ENCODE data around the gene ST3GAL3. TPM values are rescaled to one million over a fixed set of nuclear protein-coding genes. Genes with fewer than 3 reads are reported as not detected.
A peak's percentile ranks its signal among the peaks of the same experiment; 100 is the strongest.

The ST3GAL3 gene
- total RNA-seq, 1 experiment from 2014 or later, result 8.3 TPM

GRCh38 chr1:43947874-43948437 is 240.6 kb downstream of the ST3GAL3 start:
- Histone ChIP-seq H4K8ac (replicated peaks; ENCODE audit: insufficient read length, low read depth, low read length) (no peak overlapping the region), H3T11ph (ENCODE audit: low read length) (no peak overlapping the region), H2AK5ac (ENCODE audit: insufficient read length, low read length) (no peak overlapping the region), H3K23me2 (ENCODE audit: insufficient read length, low read depth, low read length, poor library complexity, severe bottlenecking) (peaks cover 10% of the 10 kb centered on the region), H3K4me1 (ENCODE audit: insufficient read depth, low read length) (no peaks in the 10 kb centered on the region), H2BK20ac (ENCODE audit: low read depth, low read length, poor library complexity, severe bottlenecking) (no peak overlapping the region), H3K79me2 (ENCODE audit: insufficient read depth, low read length) (no peaks in the 10 kb centered on the region), H3K18ac (ENCODE audit: insufficient read length, low read depth, low read length) (no peak overlapping the region), H2BK12ac (ENCODE audit: insufficient read length, low read depth, low read length) (no peak overlapping the region), H2BK5ac (ENCODE audit: insufficient read length, low read length) (no peak overlapping the region), H3K14ac (ENCODE audit: insufficient read depth, low read length) (no peak overlapping the region), H3K27ac (ENCODE audit: insufficient read length, low read depth, low read length) (no peak overlapping the region), H3K9ac (ENCODE audit: extremely low read depth, insufficient read length, low read length) (no peak overlapping the region), H3K79me1 (ENCODE audit: insufficient read depth, low read depth, low read length, poor library complexity, severe bottlenecking) (no peaks in the 10 kb centered on the region), H4K20me1 (ENCODE audit: control insufficient read depth, insufficient read depth, insufficient read length) (no peaks in the 10 kb centered on the region), H3K4me2 (ENCODE audit: insufficient read depth, insufficient read length, low read length) (peak overlapping the region; percentile 63), H4K5ac (ENCODE audit: insufficient read length, low read depth, low read length) (no peak overlapping the region), H2AFZ (ENCODE audit: low read length) (no peak overlapping the region), H3K9me3 (ENCODE audit: control insufficient read depth, low read depth, low read length) (no peaks in the 10 kb centered on the region), H4K91ac (ENCODE audit: insufficient read length, low read depth, low read length) (no peak overlapping the region), H2BK120ac (ENCODE audit: low read depth, low read length, poor library complexity, severe bottlenecking) (no peak overlapping the region), H3K4ac (ENCODE audit: low read depth, low read length) (no peak overlapping the region), H3K23ac (ENCODE audit: insufficient read length, low read depth, low read length) (no peak overlapping the region), H3K56ac (ENCODE audit: insufficient read length, low read depth, low read length) (no peak overlapping the region), H3K27me3 (ENCODE audit: insufficient read depth, low read length) (no peaks in the 10 kb centered on the region), H2BK15ac (ENCODE audit: low read depth, low read length) (no peak overlapping the region)
- H3K9me3 Mint-ChIP-seq, result no peaks in the 10 kb centered on the region
- H3K27ac Mint-ChIP-seq, result no peak overlapping the region; a peak in 1 of 7 replicates
- no CpG with 5 or more reads among the region's 3 CpGs for WGBS (ENCODE audit: extremely low coverage, insufficient read length, low lambda C conversion rate)
- H3K4me1 Mint-ChIP-seq, result peaks cover 23 to 31% of the 10 kb centered on the region in 2 experiments
- no peak for DNase-seq
- no peaks in the 10 kb centered on the region; the same call in 1 of the 2 replicates for H3K27me3 Mint-ChIP-seq (ENCODE audit: low read depth)
- TF ChIP-seq CTCF (conservative IDR thresholded peaks at IDR 0.05), result no peak
- H3K36me3 Mint-ChIP-seq (ENCODE audit: insufficient read depth in 1 of 3, low read depth in 3 of 3), result peaks cover 0 to 9% (median 7%) of the 10 kb centered on the region in 3 experiments; a peak in 6 of 7 replicates
- H3K4me3 Mint-ChIP-seq, result peak overlapping the region; percentile 84 to 88
